ENCODE results near the gene TKFC.

- TF ChIP-seq CSRNP3 (CRISPR knock-in tag; IDR thresholded peaks at IDR 0.05) (no peak), ARNTL (CRISPR knock-in tag; IDR thresholded peaks at IDR 0.05; ENCODE audit: borderline replicate concordance, low read depth) (no peak), ZFP30 (CRISPR knock-in tag; IDR thresholded peaks at IDR 0.05) (no peak), ZNF8 (CRISPR knock-in tag; IDR thresholded peaks at IDR 0.05) (no peak), POU6F1 (CRISPR knock-in tag; IDR thresholded peaks at IDR 0.05; ENCODE audit: borderline replicate concordance, low read depth) (no peak), TOX (CRISPR knock-in tag; IDR thresholded peaks at IDR 0.05; ENCODE audit: borderline replicate concordance) (no peak), PPARA (CRISPR knock-in tag; IDR thresholded peaks at IDR 0.05; ENCODE audit: borderline replicate concordance) (no peak), ZC3H10 (CRISPR knock-in tag; IDR thresholded peaks at IDR 0.05) (no peak), ISL1 (CRISPR knock-in tag; IDR thresholded peaks at IDR 0.05) (no peak), RARB (CRISPR knock-in tag; IDR thresholded peaks at IDR 0.05) (no peak)
Measured at GRCh38 chr11:61384271-61385242, 51.5 kb downstream of the TKFC start.

Measured in SK-N-SH treated with all-trans-retinoic acid at 6 μM for 48 hours (cell line).